Activated CD8-positive, alpha-beta T cell treated with anti-CD3 and anti-CD28 coated beads for 36 hours (primary cell): ENCODE measurements around the gene NUTM1. TPM values are rescaled to one million over a fixed set of nuclear protein-coding genes. Genes with fewer than 3 reads are reported as not detected.

Experiments used
- ATAC-seq: fragments of 200-7000 bp; cut with Tn5 transposase; one replicate; pipeline ENCODE4 v1.10.0; 2021; ENCODE audit warnings: mild to moderate bottlenecking, moderate library complexity
- CTCF ChIA-PET: fragments of 350-600 bp; sonication (Branson Sonifier 250); formaldehyde crosslinking; loops from one replicate; lab custom pipeline; 2021; ENCODE audit warnings: antibody characterized with exemption; lab: Charles Lee
- POLR2A ChIA-PET: fragments of 350-600 bp; sonication (Branson Sonifier 250); formaldehyde crosslinking; loops from one replicate; lab custom pipeline; 2021; ENCODE audit warnings: antibody characterized with exemption; lab: Charles Lee
- DNase-seq: peaks from one replicate; pipeline ENCODE4 v3.0.0-alpha.2; 2020
- H3K27ac Mint-ChIP-seq: one replicate; pipeline ENCODE4 v1.8.0; 2021; ENCODE audit warnings: mild to moderate bottlenecking, mixed read lengths
- H3K27me3 Mint-ChIP-seq: one replicate; pipeline ENCODE4 v1.8.0; 2021; ENCODE audit warnings: mixed read lengths
- H3K36me3 Mint-ChIP-seq: one replicate; pipeline ENCODE4 v1.8.0; 2021; ENCODE audit warnings: low read depth, mixed read lengths
- H3K4me1 Mint-ChIP-seq: one replicate; pipeline ENCODE4 v1.8.0; 2021; ENCODE audit warnings: low read depth, mixed read lengths
- H3K4me3 Mint-ChIP-seq: one replicate; pipeline ENCODE4 v1.8.0; 2021; ENCODE audit warnings: mild to moderate bottlenecking, moderate library complexity, mixed read lengths
- H3K9me3 Mint-ChIP-seq: one replicate; pipeline ENCODE4 v1.8.0; 2021; ENCODE audit warnings: mixed read lengths
- CTCF ChIP-seq: fragments of 200-600 bp; IDR thresholded peaks from one replicate; pipeline ENCODE4 v1.8.0; 2022; ENCODE audit warnings: antibody characterized with exemption, mild to moderate bottlenecking
- intact Hi-C: fragments of 100-400 bp; cut with micrococcal nuclease; formaldehyde crosslinking; loops from one replicate; pipeline ENCODE4 v1.10.0; 2022
- total RNA-seq, 2 experiments: library from RNA; stranded (reverse); gene quantifications; one replicate each; pipeline ENCODE4 v1.2.3, GENCODE V29; 2021

Gene NUTM1
- total RNA-seq, 2 experiments from 2014 or later: not detected

GRCh38 chr15:34365091-34365825 lies 22.1 kb downstream of the NUTM1 start:
- Mint-ChIP-seq H3K4me1 (peaks cover 32% of the 10 kb centered on the region), H3K27me3 (no peaks in the 10 kb centered on the region), H3K4me3 (peak overlapping the region; percentile 99), H3K36me3 (peaks cover 19% of the 10 kb centered on the region), H3K9me3 (no peaks in the 10 kb centered on the region), H3K27ac (peak overlapping the region; percentile 4)
- ATAC-seq: no peak
- POLR2A ChIA-PET: interaction anchor here (0.6 to 2.3 kb wide), 4 partner anchors 10 to 304 kb away, joined by 3 to 12 read pairs (median 4); partner anchors contain the start of genes EMC4, EMC7 and PGBD4
- intact Hi-C loops: no loop called here
- peak; percentile 24 for DNase-seq
- no peak for TF ChIP-seq CTCF
- CTCF ChIA-PET: interaction anchor here (0.8 to 4.7 kb wide), 6 partner anchors 22 to 304 kb away, joined by 3 to 79 read pairs (median 22); partner anchors contain the start of genes NOP10, NUTM1 and SLC12A6

GRCh38 chr15:34365836-34366235 lies 22.7 kb downstream of the NUTM1 start:
- no peak for ATAC-seq
- POLR2A ChIA-PET: interaction anchor here (0.6 to 2.3 kb wide), 5 partner anchors 10 to 305 kb away, joined by 3 to 12 read pairs (median 4); partner anchors contain the start of genes EMC4, EMC7 and PGBD4
- peak overlapping the region; percentile 60 for H3K27ac Mint-ChIP-seq
- no peak for TF ChIP-seq CTCF
- H3K4me3 Mint-ChIP-seq: peak overlapping the region; percentile 99
- H3K36me3 Mint-ChIP-seq: peaks cover 16% of the 10 kb centered on the region
- intact Hi-C loops: no loop called here
- no peaks in the 10 kb centered on the region for H3K9me3 Mint-ChIP-seq
- DNase-seq: peak; percentile 7
- H3K4me1 Mint-ChIP-seq: peaks cover 33% of the 10 kb centered on the region
- no peaks in the 10 kb centered on the region for H3K27me3 Mint-ChIP-seq
- CTCF ChIA-PET: interaction anchor here (0.8 to 4.7 kb wide), 10 partner anchors 12 to 305 kb away, joined by 3 to 79 read pairs (median 4); partner anchors contain the start of genes NOP10, NUTM1 and SLC12A6

GRCh38 chr15:34366271-34367065 lies 23.4 kb downstream of the NUTM1 start:
- H3K36me3 Mint-ChIP-seq: peaks cover 11% of the 10 kb centered on the region
- H3K4me3 Mint-ChIP-seq: peak overlapping the region; percentile 99
- ChIA-PET POLR2A (interaction anchor here (0.6 to 2.3 kb wide), 8 partner anchors 11 to 265 kb away, joined by 3 to 12 read pairs (median 4); partner anchors contain the start of genes EMC4, EMC7 and PGBD4), CTCF (interaction anchor here (0.7 to 4.7 kb wide), 29 partner anchors 8 to 327 kb away, joined by 3 to 79 read pairs (median 5); partner anchors contain the start of genes AVEN, GOLGA8A, GOLGA8B and NOP10)
- ATAC-seq (peak; percentile 19), DNase-seq (peak; percentile 72)
- H3K9me3 Mint-ChIP-seq: no peaks in the 10 kb centered on the region
- H3K27ac Mint-ChIP-seq: peak overlapping the region; percentile 87
- intact Hi-C loops: loop anchor here (1.0 kb wide), 1 partner anchor 23 kb away; the partner anchor contains the start of genes NOP10 and NUTM1
- no peaks in the 10 kb centered on the region for H3K27me3 Mint-ChIP-seq
- H3K4me1 Mint-ChIP-seq: peaks cover 33% of the 10 kb centered on the region
- TF ChIP-seq CTCF: no peak

GRCh38 chr15:34367101-34368081 lies 24.3 kb downstream of the NUTM1 start, which contains the start of gene LPCAT4:
Gene LPCAT4, minus strand, starts transcription at chr15:34367196. Its CDS starts 96 bp downstream, at chr15:34367100.
- Mint-ChIP-seq H3K36me3 (peaks cover 10% of the 10 kb centered on the region), H3K4me1 (peaks cover 33% of the 10 kb centered on the region), H3K27ac (peak within 1 kb of the TSS; percentile 97), H3K27me3 (no peaks in the 10 kb centered on the region), H3K9me3 (no peaks in the 10 kb centered on the region), H3K4me3 (peak within 1 kb of the TSS; percentile 99)
- TF ChIP-seq CTCF: peak; percentile 93
- ChIA-PET POLR2A (interaction anchor here (0.6 to 2.3 kb wide), 13 partner anchors 9 to 306 kb away, joined by 3 to 12 read pairs (median 3); partner anchors contain the start of genes EMC4, GOLGA8B, NOP10 and NUTM1), CTCF (interaction anchor here (0.6 to 4.7 kb wide), 38 partner anchors 9 to 328 kb away, joined by 3 to 79 read pairs (median 4); partner anchors contain the start of genes AVEN, EMC4, EMC7 and GOLGA8A)
- ATAC-seq: peak; percentile 88
- intact Hi-C loops: loop anchor here (1.0 kb wide), 1 partner anchor 24 kb away; the partner anchor contains the start of genes NOP10 and NUTM1
- peak; percentile 93 for DNase-seq
